Measurements from ENCODE around the gene SPATS1. TPM values are rescaled to one million over a fixed set of nuclear protein-coding genes. Genes with fewer than 3 reads are reported as not detected.
"Not testable (repeated sequence)": the region's sequence is repeated elsewhere in the genome, so short reads cannot be mapped to it uniquely, and the experiment has no call there.

SPATS1 gene
- total RNA-seq, 1 experiment from 2014 or later, result not detected

DNA sequence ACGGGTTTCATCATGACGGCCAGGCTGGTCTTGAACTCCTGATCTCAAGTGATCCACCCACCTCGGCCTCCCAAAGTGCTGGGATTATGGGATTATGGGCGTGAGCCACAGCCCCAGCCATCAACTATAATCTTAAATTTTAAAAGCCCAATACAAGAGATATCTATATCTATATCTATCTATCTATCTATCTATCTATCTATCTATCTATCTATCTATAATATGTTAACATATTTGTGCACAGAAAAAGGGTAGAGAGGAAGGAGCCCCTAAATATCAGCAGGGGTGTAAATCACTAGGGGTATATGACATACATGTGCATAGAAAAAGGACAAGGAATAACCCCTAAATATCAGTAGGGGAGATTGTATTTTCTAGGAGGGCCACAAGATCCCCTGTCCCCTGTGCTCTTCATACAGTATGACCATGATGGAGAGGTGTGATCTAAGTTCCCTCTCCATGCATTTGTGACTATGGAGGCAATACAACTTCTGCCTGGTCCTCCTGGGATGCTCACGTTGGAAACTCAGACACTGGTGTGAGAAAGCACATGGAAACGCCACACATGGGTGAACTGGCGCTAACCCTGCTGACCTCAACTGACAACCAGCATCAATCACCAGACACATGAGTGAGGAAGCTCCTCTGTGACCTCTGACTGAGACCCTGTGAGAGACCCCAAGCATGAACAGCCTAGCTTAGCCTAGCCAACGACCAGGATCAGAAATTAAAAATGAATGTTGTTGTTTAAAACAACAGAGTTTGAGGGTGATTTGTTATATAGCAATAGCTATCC, 1.2 kb upstream of the SPATS1 start:
- DNase-seq (ENCODE audit: low read depth), result no peak

DNA sequence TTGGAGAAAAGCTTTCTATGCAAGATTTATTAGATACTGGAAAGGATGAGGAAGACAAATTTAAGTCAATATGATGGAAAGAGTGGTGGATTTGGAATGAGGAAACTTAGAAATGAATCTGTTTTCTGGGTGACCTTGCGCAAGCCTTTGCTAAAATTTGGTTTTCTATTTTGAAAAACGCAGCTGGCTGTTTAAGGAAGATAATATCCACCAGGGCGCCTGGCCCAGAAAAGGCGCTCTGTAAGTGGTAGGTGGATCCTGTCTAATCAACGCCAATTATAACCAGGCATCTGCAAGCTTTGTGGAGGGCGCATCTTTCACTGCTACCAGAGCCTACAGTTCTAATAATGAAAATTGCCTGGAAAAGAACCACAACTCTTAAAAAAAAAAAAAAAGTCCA, 398 bp upstream of the SPATS1 start:
- DNase-seq (ENCODE audit: low read depth), result no peak

DNA sequence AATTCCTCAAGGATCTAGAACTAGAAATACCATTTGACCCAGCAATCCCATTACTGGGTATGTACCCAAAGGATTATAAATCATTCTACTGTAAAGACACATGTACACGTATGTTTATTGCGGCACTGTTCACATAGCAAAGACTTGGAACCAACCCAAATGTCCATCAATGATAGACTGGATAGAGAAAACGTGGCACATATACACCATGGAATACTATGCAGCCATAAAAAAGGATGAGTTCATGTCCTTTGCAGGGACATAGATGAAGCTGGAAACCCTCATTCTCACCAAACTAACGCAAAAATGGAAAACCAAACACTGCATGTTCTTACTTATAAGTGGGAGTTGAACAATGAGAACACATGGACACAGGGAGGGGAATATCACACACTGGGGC, 4.4 kb downstream of the SPATS1 start:
- not testable (repeated sequence) for DNase-seq (ENCODE audit: low read depth)

DNA sequence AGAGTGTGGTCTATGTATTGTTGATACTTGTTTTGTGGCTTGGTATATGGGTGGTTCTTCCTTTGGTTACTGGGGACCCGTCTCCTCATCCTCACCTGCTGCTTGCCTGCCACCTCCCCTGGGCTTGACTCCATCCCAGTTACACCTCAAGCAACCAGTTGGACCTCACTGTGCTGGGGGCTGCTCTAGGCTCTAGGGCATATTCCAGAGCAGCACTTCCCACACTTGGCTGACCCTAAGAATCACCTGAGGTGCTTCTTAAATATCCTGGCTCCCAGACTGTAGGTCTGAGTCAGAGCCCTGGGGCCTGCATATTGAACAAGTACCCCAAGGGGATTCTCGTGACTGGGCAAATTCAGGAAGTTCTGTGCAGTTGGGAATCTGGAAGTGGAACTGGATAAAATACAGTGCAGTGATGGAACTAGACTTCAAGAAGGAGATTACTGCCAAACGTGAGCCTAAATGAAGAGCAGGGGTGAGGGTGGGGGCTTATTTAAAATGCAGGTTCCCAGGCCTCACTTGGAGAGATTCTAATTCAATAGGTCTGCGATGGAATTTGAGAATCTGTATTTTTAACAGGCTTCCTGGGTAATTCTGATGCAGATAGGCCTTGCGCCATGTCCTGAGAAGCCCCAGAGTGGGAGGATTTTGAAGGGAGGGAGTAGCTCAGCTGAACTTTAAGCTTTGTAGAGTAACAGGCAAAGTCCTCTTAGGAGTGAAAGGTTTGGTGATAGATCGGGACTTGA, 7.6 kb downstream of the SPATS1 start:
- DNase-seq (ENCODE audit: low read depth), result peak; percentile 35

DNA sequence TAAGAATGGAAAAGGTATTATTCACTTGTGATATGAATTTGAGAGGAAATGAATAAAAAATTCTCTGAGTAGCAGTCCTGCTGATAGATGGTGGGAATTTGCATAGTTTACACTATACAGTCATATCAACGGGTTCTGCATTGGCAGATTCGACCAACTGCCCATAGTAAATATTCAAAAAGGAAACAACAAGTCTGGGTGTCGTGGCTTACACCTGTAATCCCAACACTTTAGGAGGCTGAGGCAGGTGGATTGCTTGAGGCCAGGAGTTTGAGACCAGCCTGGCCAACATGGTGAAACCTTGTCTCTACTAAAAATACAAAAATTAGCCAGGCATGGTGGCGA, 8.2 kb downstream of the SPATS1 start:
- DNase-seq (ENCODE audit: low read depth), result not testable (repeated sequence)

DNA sequence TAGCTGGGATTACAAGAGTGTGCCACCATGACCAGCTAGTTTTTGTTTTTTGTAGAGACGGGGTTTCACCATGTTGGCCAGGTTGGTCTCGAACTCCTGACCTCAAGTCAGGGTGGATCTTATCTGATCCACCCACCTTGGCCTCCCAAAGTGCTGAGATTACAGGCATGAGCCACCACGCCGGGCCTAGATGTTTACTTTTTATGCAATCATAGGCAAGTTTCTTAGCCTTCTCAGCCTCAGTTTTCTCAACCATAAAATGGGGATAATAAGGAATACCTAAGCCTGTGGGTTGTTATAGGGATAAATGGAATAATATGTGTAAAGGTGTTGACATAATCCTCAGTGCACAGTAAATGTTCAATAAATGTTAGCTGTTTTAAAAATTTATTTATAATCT, 9.8 kb downstream of the SPATS1 start:
- DNase-seq (ENCODE audit: low read depth), result no peak

DNA sequence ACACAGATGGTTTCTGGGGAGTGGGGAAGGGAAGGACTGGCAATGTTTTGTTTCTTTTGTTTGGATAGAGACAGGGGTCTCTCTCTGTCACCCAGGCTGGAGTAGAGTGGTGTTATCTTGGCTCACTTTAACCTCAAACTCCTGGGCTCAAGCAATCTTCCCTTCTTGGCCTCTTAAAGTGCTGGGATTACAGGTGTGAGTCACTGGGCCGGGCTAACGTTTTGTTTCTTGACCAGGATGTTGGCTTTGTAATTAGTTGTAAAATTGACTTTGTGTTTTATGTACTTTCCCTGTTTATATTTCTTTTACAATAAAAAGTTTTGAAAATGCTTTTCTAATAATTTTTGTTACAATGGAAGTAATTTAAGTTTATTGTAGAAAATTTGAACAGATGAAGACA, 10.9 kb downstream of the SPATS1 start:
- peak; percentile 58 for DNase-seq (ENCODE audit: low read depth)

DNA sequence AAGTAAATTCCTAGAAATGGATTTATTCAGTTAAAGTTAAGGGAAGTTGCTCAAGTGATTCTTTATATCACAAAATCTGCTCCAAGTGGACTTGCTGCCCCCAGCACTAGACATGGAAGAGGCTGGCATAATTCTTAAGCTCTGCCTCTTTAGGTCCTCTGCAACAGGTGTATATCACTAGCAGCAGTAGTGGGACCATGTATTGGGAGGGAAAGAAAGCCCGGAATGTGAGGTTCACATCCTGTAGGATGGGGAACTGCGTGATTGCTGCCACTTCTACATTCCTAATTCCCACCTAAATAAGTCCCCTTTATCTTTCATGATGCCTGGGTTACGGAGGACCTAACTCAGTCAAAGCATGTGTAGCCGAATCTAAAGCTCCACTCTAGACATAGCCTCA, 13.2 kb downstream of the SPATS1 start:
- DNase-seq (ENCODE audit: low read depth), result no peak

DNA sequence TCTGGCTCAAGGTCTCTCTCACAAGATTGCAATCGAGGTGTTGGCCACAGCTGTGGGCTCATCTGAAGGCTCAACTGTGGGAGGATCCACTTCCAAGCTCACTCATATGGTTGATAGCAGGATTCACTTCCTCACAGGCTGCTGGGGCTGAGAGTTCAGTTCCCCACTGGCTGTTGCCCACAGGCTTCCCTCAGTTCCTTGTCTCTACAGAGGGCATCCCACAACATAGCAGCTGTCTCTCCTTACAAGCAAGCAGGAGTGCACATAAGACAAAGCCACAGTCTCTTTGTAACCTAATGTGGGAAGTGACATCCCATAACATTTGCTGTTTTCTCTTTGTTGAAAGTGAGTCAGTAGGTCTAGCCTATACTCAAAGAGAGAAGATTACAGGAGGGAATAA, 14.0 kb downstream of the SPATS1 start:
- no peak for DNase-seq (ENCODE audit: low read depth)

DNA sequence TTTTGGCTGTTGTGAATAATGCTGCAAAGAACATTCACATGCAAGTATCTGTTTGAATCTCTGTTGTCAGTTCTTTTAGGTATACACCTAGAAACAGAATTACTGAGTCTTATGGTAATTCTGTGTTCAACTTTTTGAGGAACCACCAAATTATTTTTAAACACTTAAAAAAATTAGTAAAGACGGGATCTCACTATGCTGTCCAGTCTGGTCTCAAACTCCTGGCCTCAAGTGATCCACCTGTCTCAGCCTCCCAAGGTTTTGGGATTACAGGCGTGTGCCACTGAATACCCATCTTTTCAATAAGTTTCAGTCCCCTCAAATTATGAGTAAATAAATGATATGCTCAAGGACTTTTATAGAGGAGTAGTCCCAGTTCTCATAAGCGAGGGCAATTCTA, 17.5 kb downstream of the SPATS1 start:
- no peak for DNase-seq (ENCODE audit: low read depth)

DNA sequence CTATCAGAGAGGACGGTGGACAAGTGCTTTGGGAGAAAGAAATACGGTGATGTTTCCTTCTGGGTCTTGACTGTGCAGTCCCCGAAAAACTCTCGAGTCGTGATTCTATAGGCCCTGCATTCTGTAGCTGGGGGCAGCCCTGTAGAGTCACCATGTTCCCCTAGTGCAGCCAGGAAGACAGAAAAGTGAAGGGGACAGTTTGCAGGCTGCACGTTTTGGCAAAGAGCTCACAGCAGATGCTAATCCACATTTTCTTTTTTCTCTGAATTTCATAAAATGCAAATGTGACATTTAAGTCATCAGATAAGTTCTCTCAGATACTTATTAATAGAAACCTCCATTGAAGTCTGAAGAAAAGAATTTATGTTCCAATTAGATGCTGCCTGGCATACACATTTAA, 19.5 kb downstream of the SPATS1 start:
- DNase-seq (ENCODE audit: low read depth), result no peak

DNA sequence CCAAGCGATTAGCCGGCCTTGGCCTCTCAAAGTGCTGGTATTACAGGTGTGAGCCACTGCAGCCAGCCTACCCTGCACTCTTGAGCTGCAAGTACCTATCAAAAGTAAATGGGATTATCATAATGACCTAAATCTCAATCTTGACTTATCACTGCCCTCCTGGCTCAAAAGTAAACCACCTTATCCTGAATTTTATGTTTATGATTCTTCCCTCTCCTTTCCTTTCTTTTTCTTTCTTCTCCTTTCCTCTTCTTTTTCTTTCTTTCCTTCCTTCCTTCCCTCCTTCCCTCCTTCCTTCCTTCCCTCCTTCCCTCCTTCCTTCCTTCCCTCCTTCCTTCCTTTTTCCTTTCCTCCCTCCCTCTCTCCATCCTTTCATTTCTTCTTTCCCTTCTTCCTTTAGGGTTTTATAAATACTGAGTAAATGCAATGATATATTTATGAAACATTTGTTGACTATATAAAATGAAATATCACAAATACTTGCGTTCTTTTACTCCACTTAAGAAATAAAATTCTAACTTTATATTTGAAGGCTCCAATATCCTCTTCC, 21.0 kb downstream of the SPATS1 start:
- DNase-seq (ENCODE audit: low read depth), result no peak

DNA sequence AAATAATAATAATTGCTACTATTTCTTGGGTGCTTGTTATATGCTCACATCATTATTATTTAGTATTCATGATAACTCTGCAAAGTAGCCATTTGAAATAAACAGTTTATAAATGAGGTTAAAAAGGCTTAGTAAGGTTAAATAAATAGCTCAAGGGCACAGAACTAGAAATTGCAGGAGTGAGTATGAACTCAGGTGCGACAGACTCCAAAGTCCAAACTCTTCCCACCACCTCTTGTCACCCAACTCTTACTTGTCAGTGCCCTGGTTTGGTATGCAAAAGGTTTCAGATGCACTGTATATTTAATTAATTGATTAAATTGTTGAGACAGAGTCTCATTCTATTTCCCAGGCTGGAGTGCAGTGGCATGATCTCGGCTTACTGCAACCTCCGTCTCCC, 24.3 kb downstream of the SPATS1 start:
- DNase-seq (ENCODE audit: low read depth), result no peak

DNA sequence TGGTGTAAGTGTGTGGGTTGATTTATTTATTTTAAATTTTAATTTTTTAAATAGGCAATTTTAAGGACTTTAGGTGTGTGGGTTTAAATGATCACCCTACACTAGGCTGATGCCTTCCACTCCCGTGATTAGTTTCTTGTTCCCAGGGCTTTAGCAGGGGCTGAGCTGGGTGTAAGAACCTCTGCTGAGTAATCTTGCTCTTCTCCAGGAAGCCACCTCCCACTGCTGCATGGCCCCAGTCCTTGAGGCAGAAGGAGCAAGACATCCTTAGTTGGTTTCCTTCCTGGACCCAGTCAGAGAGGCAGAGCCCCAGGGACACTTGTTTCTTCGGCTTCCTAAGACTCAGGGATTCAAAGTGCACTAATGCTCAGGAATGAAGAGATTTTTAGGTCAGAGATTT, 25.2 kb downstream of the SPATS1 start:
- peak; percentile 34 for DNase-seq (ENCODE audit: low read depth)

DNA sequence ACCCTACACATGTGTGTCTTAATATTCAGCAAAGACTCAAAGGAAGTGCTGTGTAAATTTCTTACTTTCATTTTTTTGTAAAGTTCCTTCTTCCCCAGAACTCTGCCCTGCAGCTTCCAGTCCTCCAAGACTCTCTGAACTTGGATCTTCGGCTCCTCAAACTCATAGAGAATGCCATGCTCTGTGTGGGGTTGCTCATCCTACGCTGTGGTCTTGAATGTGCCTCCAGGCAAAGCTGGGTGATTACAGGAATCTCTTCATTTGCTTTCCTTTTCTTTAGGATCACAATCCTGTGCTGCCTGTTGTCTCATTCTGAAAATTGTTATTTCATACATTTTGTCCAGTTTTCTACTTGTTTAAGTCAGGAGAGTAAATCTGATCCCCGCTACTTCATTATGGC, 30.6 kb downstream of the SPATS1 start:
- DNase-seq (ENCODE audit: low read depth), result peak; percentile 82

DNA sequence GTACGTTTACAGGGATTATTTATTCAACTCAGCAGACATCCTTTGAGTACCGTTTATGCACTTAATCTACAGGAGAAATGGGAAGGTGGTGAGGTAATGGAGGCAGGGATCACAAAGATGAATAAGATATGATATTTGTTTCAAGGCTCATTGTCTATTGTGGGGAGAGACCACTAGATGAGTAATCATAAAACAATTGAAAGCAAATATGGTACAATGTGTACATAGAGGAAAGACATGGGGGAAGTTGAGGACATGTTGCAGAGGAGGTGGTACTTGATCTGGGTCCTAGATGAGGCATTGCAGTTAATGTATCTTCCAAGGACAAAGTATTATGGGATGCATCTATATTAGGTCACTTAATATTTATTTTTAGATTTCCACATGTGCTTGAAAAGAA, 31.3 kb downstream of the SPATS1 start:
- DNase-seq (ENCODE audit: low read depth), result no peak

DNA sequence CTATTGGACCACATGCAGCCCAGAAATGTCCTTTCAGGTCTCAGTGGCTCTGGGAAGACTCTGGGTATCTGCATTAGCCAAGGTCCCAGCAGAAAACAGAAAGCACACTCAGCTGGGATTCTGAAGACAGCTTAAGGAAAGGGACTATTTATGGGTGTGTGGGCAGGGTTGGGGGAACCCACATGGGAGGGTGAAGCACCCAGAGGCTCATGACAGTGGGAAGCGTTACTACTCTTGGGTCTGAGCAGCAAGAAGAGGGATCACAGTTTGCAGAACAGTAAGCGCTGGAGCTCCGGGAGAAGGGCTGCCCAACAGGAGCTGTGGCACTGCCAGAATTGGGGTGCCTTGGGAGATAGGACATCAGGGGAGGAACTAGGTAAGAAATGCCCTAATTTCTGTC, 32.6 kb downstream of the SPATS1 start:
- no peak for DNase-seq (ENCODE audit: low read depth)

DNA sequence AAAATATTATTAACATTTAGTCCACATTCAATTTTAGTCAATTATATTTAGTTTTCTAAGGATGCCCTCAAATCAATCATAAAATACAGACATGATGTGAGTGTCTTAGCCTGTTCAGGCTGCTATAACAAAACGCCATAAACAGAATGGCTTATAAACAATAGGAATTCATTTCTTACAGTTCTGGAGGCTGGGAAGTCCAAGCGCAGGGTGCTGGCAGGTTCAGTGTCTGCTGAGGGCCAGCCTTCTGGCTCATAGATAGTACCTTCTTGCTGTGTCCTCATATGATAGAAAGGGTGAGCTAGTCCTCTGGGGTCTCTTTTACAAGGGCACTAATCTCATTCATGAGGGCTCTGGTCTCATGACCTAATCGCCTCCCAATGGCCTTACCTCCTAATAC, 35.0 kb downstream of the SPATS1 start:
- DNase-seq (ENCODE audit: low read depth), result no peak

DNA sequence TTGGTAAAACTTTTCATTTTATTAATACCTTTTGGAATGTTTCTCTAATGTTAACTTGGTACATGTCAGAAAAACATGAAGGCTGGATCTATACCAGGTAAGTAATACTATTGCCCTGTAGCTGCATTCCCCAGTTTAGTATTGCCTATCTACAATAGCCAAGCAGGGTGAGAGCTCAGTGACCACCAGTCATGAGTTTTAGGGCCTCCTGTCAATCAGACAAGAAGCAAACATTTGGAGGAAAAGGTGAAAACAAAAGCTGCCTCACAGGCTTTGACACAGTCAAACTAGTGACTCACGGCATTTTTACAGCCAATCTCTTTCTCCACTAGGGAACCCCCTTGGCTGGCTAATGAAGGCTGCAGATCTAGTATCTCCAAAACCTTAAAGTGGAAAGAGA, 35.5 kb downstream of the SPATS1 start:
- DNase-seq (ENCODE audit: low read depth), result peak; percentile 8

DNA sequence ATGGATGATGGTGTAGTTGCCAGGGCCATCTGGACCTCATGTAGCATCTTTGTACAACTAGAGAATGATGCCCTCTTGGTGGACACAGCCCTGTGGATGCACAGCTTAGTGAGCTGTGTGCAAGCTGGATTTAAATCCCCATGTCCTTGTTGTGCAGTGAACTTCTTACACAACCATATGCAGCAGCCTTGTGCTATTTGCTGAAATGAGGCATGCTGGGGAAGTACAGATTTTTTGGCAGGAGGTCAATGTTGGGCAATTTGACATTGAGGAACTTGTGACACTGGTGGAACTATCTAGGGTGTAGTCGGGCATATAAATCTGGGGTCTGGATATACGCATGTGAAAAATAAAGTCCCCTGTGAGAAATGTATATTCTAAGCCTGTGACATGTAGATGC, 39.3 kb downstream of the SPATS1 start:
- no peak for DNase-seq (ENCODE audit: low read depth)

DNA sequence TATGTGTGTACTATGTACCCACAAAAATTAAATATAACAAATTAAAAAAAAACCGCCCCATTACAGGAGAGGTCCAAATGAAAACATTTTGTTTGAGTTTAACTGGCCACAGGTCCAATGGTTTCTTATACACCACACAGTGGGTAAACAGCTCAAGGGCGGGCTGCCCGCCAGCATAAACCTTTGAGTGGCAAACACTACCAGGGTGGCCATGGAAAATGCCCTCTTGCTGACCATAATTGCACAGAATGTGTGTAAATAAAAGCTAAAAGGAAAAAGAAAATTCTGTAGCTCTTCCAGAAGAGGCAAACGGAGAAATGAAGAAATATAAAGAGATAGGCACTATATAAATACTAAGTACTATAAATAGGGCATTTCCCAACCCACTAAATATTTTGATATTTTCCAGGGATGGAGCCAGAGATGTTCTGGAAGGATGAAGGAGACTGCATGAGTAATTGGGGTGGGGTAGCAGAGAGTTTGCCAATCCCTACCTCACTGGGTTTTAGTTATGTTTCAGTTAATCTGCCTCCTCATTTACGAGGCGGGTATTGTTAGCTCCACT, 44.0 kb downstream of the SPATS1 start:
- no peak for DNase-seq (ENCODE audit: low read depth)

DNA sequence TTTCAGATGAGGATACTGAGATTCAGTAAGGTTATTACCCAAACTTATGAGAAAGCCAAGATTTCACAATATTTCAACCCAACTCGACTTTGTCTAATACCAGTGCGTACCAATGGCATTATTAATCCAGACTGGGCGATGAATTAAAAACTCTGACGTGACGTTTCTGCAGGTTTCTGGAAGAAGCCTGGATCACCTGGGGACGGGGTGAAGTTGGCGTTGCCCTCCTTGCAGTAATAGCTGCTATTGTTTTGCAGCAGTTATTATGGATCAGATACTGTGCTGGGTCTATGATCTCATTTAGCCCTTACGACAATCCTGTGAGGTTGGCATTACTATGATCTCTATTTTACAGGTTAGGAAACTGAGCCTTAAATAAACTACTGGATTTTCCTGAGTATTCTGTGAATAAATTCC, 44.5 kb downstream of the SPATS1 start:
- DNase-seq (ENCODE audit: low read depth), result peak; percentile 40
